ENCODE data around the gene PTPRJ.

The PTPRJ gene

DNA sequence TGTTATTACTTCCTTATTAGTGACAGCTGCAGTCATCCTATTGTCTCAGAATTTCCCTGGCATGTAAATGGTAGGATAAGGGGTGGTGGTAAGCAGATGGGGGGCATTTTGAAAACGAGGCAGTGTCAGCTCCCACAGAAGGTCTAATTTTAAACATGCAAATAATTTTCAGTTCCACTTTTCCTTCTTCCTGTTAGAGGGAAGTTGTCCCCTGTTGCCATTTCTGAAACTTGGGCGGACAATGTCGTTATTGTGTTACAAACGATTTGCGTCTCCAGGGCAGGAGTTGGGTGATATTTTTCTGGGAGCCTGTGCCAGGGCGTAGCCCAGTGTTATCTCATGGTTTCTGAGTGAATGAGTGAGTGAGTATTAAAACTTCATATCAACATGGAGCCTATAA lies 7.4 kb downstream of the PTPRJ start:
- TF ChIP-seq, protein P1, sequence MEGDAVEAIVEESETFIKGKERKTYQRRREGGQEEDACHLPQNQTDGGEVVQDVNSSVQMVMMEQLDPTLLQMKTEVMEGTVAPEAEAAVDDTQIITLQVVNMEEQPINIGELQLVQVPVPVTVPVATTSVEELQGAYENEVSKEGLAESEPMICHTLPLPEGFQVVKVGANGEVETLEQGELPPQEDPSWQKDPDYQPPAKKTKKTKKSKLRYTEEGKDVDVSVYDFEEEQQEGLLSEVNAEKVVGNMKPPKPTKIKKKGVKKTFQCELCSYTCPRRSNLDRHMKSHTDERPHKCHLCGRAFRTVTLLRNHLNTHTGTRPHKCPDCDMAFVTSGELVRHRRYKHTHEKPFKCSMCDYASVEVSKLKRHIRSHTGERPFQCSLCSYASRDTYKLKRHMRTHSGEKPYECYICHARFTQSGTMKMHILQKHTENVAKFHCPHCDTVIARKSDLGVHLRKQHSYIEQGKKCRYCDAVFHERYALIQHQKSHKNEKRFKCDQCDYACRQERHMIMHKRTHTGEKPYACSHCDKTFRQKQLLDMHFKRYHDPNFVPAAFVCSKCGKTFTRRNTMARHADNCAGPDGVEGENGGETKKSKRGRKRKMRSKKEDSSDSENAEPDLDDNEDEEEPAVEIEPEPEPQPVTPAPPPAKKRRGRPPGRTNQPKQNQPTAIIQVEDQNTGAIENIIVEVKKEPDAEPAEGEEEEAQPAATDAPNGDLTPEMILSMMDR (IDR thresholded peaks at IDR 0.05; ENCODE audit: low read depth, low read length, poor library complexity, severe bottlenecking) = no peak
- no peak for TF ChIP-seq EZH2phosphoT487 (IDR thresholded peaks at IDR 0.05; ENCODE audit: borderline replicate concordance, low read length)
- peak overlapping the region; percentile 61 for H3K4me3 ChIP-seq (ENCODE audit: low read length)
- peaks cover 30% of the 10 kb centered on the region for H3K4me1 ChIP-seq (ENCODE audit: control insufficient read depth, low read length)
- H3K27me3 ChIP-seq (ENCODE audit: control insufficient read depth, low read length) = 0 out of 2 replicates have a peak, but pooled peaks cover 2% of the 10 kb centered on the region
- no peaks in the 10 kb centered on the region for H3K9me3 ChIP-seq (ENCODE audit: control insufficient read depth, insufficient read depth, low read length)
- H3K4me2 ChIP-seq (ENCODE audit: low read length) = peak overlapping the region; percentile 69
- H3K9me2 ChIP-seq (replicated peaks; ENCODE audit: control insufficient read depth, low read length) = no peaks in the 10 kb centered on the region
- H3K27ac ChIP-seq (ENCODE audit: low read depth, low read length) = 0 out of 2 replicates have a peak overlapping the region, but pooled peaks have one; percentile 15
- no peaks in the 10 kb centered on the region for H3F3A ChIP-seq (ENCODE audit: control insufficient read depth, insufficient read depth)
- no peaks in the 10 kb centered on the region for H4K20me1 ChIP-seq (ENCODE audit: control insufficient read depth, insufficient read depth, low read depth, low read length)
- H3K36me3 ChIP-seq (ENCODE audit: control insufficient read depth, low read length) = no peaks in the 10 kb centered on the region
- no peaks in the 10 kb centered on the region for H3K79me2 ChIP-seq (ENCODE audit: control insufficient read depth, low read length)

DNA sequence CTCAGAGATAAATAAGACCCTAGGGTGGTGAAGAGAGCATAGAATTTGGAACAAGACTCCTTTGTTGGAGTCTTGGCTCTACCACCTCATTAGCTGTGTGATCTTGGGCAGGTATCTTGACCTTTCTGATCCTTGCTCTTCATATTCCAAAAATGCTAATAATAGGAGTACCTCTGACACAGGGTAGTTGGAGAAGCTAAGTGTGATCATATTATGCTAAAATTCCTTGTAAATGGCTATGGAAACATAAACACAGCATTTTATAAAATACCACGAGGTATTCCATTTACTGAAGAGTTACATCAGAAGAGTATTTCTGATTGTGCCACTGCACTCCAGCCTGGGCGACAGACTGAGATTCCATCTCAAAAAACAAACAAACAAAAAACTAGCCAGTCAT lies 9.4 kb downstream of the PTPRJ start:
- Histone ChIP-seq H3K27me3 (ENCODE audit: control insufficient read depth, low read length) (no peaks in the 10 kb centered on the region), H3K4me2 (ENCODE audit: low read length) (no peak overlapping the region), H3K4me3 (ENCODE audit: low read length) (no peak overlapping the region), H3K27ac (ENCODE audit: low read depth, low read length) (no peak overlapping the region), H3F3A (ENCODE audit: control insufficient read depth, insufficient read depth) (no peaks in the 10 kb centered on the region), H3K9me3 (ENCODE audit: control insufficient read depth, insufficient read depth, low read length) (no peaks in the 10 kb centered on the region), H3K4me1 (ENCODE audit: control insufficient read depth, low read length) (peaks cover 30% of the 10 kb centered on the region), H3K9me2 (replicated peaks; ENCODE audit: control insufficient read depth, low read length) (no peaks in the 10 kb centered on the region), H4K20me1 (ENCODE audit: control insufficient read depth, insufficient read depth, low read depth, low read length) (no peaks in the 10 kb centered on the region), H3K36me3 (ENCODE audit: control insufficient read depth, low read length) (no peaks in the 10 kb centered on the region), H3K79me2 (ENCODE audit: control insufficient read depth, low read length) (no peaks in the 10 kb centered on the region)
- TF ChIP-seq, protein P1 (IDR thresholded peaks at IDR 0.05; ENCODE audit: low read depth, low read length, poor library complexity, severe bottlenecking) = no peak
- no peak for TF ChIP-seq EZH2phosphoT487 (IDR thresholded peaks at IDR 0.05; ENCODE audit: borderline replicate concordance, low read length)

DNA sequence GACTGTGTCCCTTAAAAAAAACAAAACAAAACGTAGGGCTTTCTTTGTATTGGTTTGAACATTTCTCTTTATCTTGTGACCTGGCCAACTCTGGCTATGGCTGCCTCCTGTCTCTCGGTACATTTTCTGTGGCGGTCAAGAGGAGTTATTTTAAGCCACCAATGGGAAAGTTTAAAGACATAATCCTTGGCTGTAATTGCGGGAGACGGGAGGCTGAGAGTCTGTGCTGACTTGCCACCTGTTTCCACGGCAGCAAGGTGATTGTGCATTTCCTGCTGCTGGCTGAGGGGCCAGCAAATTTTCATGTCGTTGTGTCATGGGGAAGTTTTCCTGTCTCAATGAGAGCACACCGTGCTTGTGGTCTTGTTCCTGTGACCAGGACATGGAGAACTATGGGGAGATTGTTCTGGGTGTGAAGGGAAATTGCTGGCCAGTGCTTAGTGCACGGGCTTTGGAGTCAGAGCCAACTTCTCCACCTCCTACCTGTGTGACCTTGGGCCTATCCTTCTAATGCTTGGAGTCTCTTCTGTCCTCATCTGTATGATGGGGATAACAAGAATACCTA lies 11.0 kb downstream of the PTPRJ start:
- peak overlapping the region; percentile 34 for H3K4me3 ChIP-seq (ENCODE audit: low read length)
- H4K20me1 ChIP-seq (ENCODE audit: control insufficient read depth, insufficient read depth, low read depth, low read length) = no peaks in the 10 kb centered on the region
- H3K9me3 ChIP-seq (ENCODE audit: control insufficient read depth, insufficient read depth, low read length) = no peaks in the 10 kb centered on the region
- H3F3A ChIP-seq (ENCODE audit: control insufficient read depth, insufficient read depth) = no peaks in the 10 kb centered on the region
- TF ChIP-seq, protein P1 (IDR thresholded peaks at IDR 0.05; ENCODE audit: low read depth, low read length, poor library complexity, severe bottlenecking) = no peak
- no peak for TF ChIP-seq EZH2phosphoT487 (IDR thresholded peaks at IDR 0.05; ENCODE audit: borderline replicate concordance, low read length)
- H3K27ac ChIP-seq (ENCODE audit: low read depth, low read length) = no peak overlapping the region
- no peaks in the 10 kb centered on the region for H3K9me2 ChIP-seq (replicated peaks; ENCODE audit: control insufficient read depth, low read length)
- H3K79me2 ChIP-seq (ENCODE audit: control insufficient read depth, low read length) = no peaks in the 10 kb centered on the region
- peaks cover 30% of the 10 kb centered on the region for H3K4me1 ChIP-seq (ENCODE audit: control insufficient read depth, low read length)
- no peaks in the 10 kb centered on the region for H3K36me3 ChIP-seq (ENCODE audit: control insufficient read depth, low read length)
- H3K4me2 ChIP-seq (ENCODE audit: low read length) = peak overlapping the region; percentile 54
- no peaks in the 10 kb centered on the region for H3K27me3 ChIP-seq (ENCODE audit: control insufficient read depth, low read length)
